HEK293T (cell line): Measurements from ENCODE around the gene TLR6.

ENCODE experiments used
- ARNT ChIP-seq: fragments of 450-650 bp; IDR thresholded peaks from 2 replicates; pipeline ENCODE4 v1.6.1; 2017; ENCODE audit warnings: mild to moderate bottlenecking
- BHLHE40 ChIP-seq: fragments of 450-650 bp; IDR thresholded peaks from 2 replicates; pipeline ENCODE4 v1.6.1; 2016; ENCODE audit warnings: mild to moderate bottlenecking, moderate library complexity, borderline replicate concordance
- HDGF ChIP-seq: fragments of 450-650 bp; IDR thresholded peaks from 2 replicates; pipeline ENCODE4 v1.6.1; 2017; ENCODE audit warnings: antibody characterized with exemption, borderline replicate concordance
- SP1 ChIP-seq: fragments of 450-650 bp; IDR thresholded peaks from 2 replicates; pipeline ENCODE4 v1.6.1; 2017
- SUZ12 ChIP-seq: fragments of 450-650 bp; IDR thresholded peaks from 2 replicates; pipeline ENCODE4 v1.6.1; 2016; ENCODE audit warnings: mild to moderate bottlenecking

GRCh38 chr4:38856046-38856445 lies 571 bp downstream of the TLR6 start:
- no peak for TF ChIP-seq ARNT
- no peak for TF ChIP-seq HDGF
- no peak for TF ChIP-seq SUZ12
- TF ChIP-seq SP1 = no peak
- no peak for TF ChIP-seq BHLHE40
